HepG2 (cell line): ENCODE measurements around the gene EYA2. TPM values are rescaled to one million over a fixed set of nuclear protein-coding genes. Genes with fewer than 3 reads are reported as not detected.

Experiments used
- ARNT2 ChIP-seq: sonication (generic); formaldehyde crosslinking; IDR thresholded peaks from 2 replicates; pipeline ENCODE4 v1.8.0; 2022; ENCODE audit warnings: mild to moderate bottlenecking, low read depth, missing genetic modification reagents, moderate library complexity
- CEBPB ChIP-seq: IDR thresholded peaks from 2 replicates; pipeline ENCODE4 v1.6.1; 2011; ENCODE audit warnings: low read depth, low read length, improper control_type of control experiment, borderline replicate concordance
- CHCHD3 ChIP-seq: sonication (generic); formaldehyde crosslinking; IDR thresholded peaks from 2 replicates; pipeline ENCODE4 v1.8.0; 2022; ENCODE audit warnings: mild to moderate bottlenecking, missing genetic modification reagents, moderate library complexity
- CTCF ChIP-seq: sonication (generic); formaldehyde crosslinking; IDR thresholded peaks from 2 replicates; pipeline ENCODE4 v1.5.0; 2020; ENCODE audit warnings: mild to moderate bottlenecking, missing genetic modification reagents, moderate library complexity
- ELF3 ChIP-seq: IDR thresholded peaks from 2 replicates; pipeline ENCODE4 v1.6.1; 2016; ENCODE audit warnings: missing genetic modification reagents, missing compliant biosample characterization
- FOXC1 ChIP-seq: sonication (generic); formaldehyde crosslinking; IDR thresholded peaks from 2 replicates; pipeline ENCODE4 v1.8.0; 2022; ENCODE audit warnings: mild to moderate bottlenecking, missing genetic modification reagents, borderline replicate concordance
- GMEB2 ChIP-seq: IDR thresholded peaks from 2 replicates; pipeline ENCODE4 v1.6.1; 2016; ENCODE audit warnings: missing biosample characterization, missing genetic modification reagents, low read depth
- GZF1 ChIP-seq: sonication (generic); formaldehyde crosslinking; IDR thresholded peaks from 2 replicates; pipeline ENCODE4 v1.5.1; 2020; ENCODE audit warnings: mild to moderate bottlenecking, missing genetic modification reagents
- HIC2 ChIP-seq: sonication (generic); formaldehyde crosslinking; IDR thresholded peaks from 2 replicates; pipeline ENCODE4 v1.9.0; 2022; ENCODE audit warnings: low read depth, missing genetic modification reagents
- KMT2A ChIP-seq: sonication (generic); formaldehyde crosslinking; IDR thresholded peaks from 2 replicates; pipeline ENCODE4 v1.4.0; 2020; ENCODE audit warnings: missing genetic modification reagents
- NFIB ChIP-seq: sonication (generic); formaldehyde crosslinking; IDR thresholded peaks from 2 replicates; pipeline ENCODE4 v1.9.0; 2021; ENCODE audit warnings: missing genetic modification reagents, mild to moderate bottlenecking, borderline replicate concordance
- SIN3A ChIP-seq: IDR thresholded peaks from 2 replicates; pipeline ENCODE4 v1.6.1; 2011; ENCODE audit warnings: low read depth, mild to moderate bottlenecking, control low read depth, low read length, borderline replicate concordance
- ZBTB34 ChIP-seq: sonication (generic); formaldehyde crosslinking; IDR thresholded peaks from 2 replicates; pipeline ENCODE4 v1.8.0; 2022; ENCODE audit warnings: mild to moderate bottlenecking, missing genetic modification reagents
- ZFYVE20 ChIP-seq: sonication (generic); formaldehyde crosslinking; IDR thresholded peaks from 2 replicates; pipeline ENCODE4 v1.8.0; 2023; ENCODE audit warnings: low read depth, mild to moderate bottlenecking, moderate library complexity, missing genetic modification reagents, borderline replicate concordance
- ZIK1 ChIP-seq: sonication (generic); formaldehyde crosslinking; IDR thresholded peaks from 2 replicates; pipeline ENCODE4 v1.5.0; 2020; ENCODE audit warnings: mild to moderate bottlenecking, low read depth, missing genetic modification reagents, borderline replicate concordance
- ZNF276 ChIP-seq: sonication (generic); formaldehyde crosslinking; IDR thresholded peaks from 2 replicates; pipeline ENCODE4 v1.4.0; 2020; ENCODE audit warnings: mild to moderate bottlenecking, low read depth, missing genetic modification reagents
- ZNF280B ChIP-seq: sonication (generic); formaldehyde crosslinking; IDR thresholded peaks from 2 replicates; pipeline ENCODE4 v1.5.0; 2020; ENCODE audit warnings: missing genetic modification reagents, mild to moderate bottlenecking, borderline replicate concordance
- ZNF329 ChIP-seq: sonication (generic); formaldehyde crosslinking; IDR thresholded peaks from 2 replicates; pipeline ENCODE4 v1.9.0; 2021; ENCODE audit warnings: low read depth, mild to moderate bottlenecking, missing genetic modification reagents
- ZNF451 ChIP-seq: sonication (generic); formaldehyde crosslinking; IDR thresholded peaks from 2 replicates; pipeline ENCODE4 v1.5.0; 2020; ENCODE audit warnings: mild to moderate bottlenecking, missing genetic modification reagents
- polyA plus RNA-seq, 8 experiments: library from polyadenylated mRNA; depleted of rRNA in 3 of 8; stranded (reverse) in 7 of 8; unstranded in 1 of 8; fragments of >200 nt; fragmentation: Illumina TruSeq in 4 of 8; extraction: Trizol in 4 of 8; gene quantifications; 2 replicates each; pipeline versions ENCODE4 v1.2.1 to v1.2.3, GENCODE V29; 2011 to 2016; ENCODE audit warnings: low read depth in 4 of 8, missing spikeins in 1 of 8, mixed read lengths in 1 of 8; ENCODE audit not compliant: insufficient read depth in 1 of 8
- total RNA-seq, 5 experiments: library from RNA; depleted of rRNA; stranded (reverse); fragments of >200 nt; fragmentation: Illumina TruSeq; extraction: Trizol; gene quantifications; 2 replicates each; pipeline ENCODE4 v1.2.3, GENCODE V29; 2016; ENCODE audit warnings: low read depth in 1 of 5

The EYA2 gene
- total and polyA plus RNA-seq, 2 of the 13 experiments (the other 11 are each of a cell fraction or from before 2014, with no cell fraction given) = not detected

GRCh38 chr20:47165376-47165865, 270.8 kb downstream of the EYA2 start (continued):
- TF ChIP-seq GMEB2 (CRISPR knock-in tag) (no peak), SIN3A (no peak), ELF3 (CRISPR knock-in tag) (peak; percentile 28; the same call in 1 of the 2 replicates), ZIK1 (CRISPR knock-in tag) (no peak), NFIB (CRISPR knock-in tag) (no peak), CTCF (CRISPR knock-in tag) (no peak), GZF1 (no peak; the same call in 1 of the 2 replicates), ZNF329 (CRISPR knock-in tag) (no peak), CHCHD3 (CRISPR knock-in tag) (no peak), ARNT2 (CRISPR knock-in tag) (no peak), FOXC1 (CRISPR knock-in tag) (no peak), ZFYVE20 (no peak), ZNF451 (CRISPR knock-in tag) (no peak), ZNF280B (CRISPR knock-in tag) (no peak), HIC2 (CRISPR knock-in tag) (peak; percentile 64; the same call in 1 of the 2 replicates), KMT2A (CRISPR knock-in tag) (no peak), ZBTB34 (CRISPR knock-in tag) (0 out of 2 replicates have a peak, but pooled peaks have one; percentile 48), CEBPB (no peak), ZNF276 (0 out of 2 replicates have a peak, but pooled peaks have one; percentile 68)
